ENCODE measurements around the gene ZNF714.

The ZNF714 gene

DNA sequence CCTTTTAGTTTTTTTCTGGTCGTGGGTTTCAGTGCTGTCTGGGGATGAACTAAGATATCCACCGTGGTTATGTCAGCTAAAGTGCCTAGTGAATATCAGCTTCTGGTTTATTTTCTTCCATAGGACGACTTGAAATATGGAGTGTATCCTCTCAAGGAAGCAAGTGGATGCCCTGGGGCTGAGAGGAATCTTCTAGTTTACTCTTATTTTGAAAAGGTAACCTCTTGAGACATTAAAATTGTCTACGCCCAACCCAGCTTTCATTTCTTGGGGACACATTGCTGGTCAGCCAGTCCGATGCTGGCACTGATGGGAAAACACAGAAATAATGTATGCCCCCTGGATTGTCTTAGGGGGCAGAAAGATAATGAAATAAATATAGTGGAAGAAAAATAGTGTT is 61.4 kb downstream of the ZNF714 start:
- no peak overlapping the region for H3K4me3 ChIP-seq (ENCODE audit: low read depth, low read length)
- TF ChIP-seq, protein P1, sequence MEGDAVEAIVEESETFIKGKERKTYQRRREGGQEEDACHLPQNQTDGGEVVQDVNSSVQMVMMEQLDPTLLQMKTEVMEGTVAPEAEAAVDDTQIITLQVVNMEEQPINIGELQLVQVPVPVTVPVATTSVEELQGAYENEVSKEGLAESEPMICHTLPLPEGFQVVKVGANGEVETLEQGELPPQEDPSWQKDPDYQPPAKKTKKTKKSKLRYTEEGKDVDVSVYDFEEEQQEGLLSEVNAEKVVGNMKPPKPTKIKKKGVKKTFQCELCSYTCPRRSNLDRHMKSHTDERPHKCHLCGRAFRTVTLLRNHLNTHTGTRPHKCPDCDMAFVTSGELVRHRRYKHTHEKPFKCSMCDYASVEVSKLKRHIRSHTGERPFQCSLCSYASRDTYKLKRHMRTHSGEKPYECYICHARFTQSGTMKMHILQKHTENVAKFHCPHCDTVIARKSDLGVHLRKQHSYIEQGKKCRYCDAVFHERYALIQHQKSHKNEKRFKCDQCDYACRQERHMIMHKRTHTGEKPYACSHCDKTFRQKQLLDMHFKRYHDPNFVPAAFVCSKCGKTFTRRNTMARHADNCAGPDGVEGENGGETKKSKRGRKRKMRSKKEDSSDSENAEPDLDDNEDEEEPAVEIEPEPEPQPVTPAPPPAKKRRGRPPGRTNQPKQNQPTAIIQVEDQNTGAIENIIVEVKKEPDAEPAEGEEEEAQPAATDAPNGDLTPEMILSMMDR (IDR thresholded peaks at IDR 0.05; ENCODE audit: low read depth, low read length), result no peak

- TF ChIP-seq, protein P1 (IDR thresholded peaks at IDR 0.05; ENCODE audit: low read depth, low read length), result no peak
- no peak overlapping the region for H3K4me3 ChIP-seq (ENCODE audit: low read depth, low read length)
Measured at GRCh38 chr19:21143854-21144253, 61.9 kb downstream of the ZNF714 start.

GRCh38 chr19:21147540-21147939 is 65.5 kb downstream of the ZNF714 start:
- TF ChIP-seq, protein P1 (IDR thresholded peaks at IDR 0.05; ENCODE audit: low read depth, low read length), result no peak

GRCh38 chr19:21148681-21149080 is 66.7 kb downstream of the ZNF714 start:
- TF ChIP-seq, protein P1 (IDR thresholded peaks at IDR 0.05; ENCODE audit: low read depth, low read length), result no peak
- H3K4me3 ChIP-seq (ENCODE audit: low read depth, low read length), result no peak overlapping the region

More at GRCh38 chr19:21147540-21147939, 65.5 kb downstream of the ZNF714 start:
- H3K4me3 ChIP-seq (ENCODE audit: low read depth, low read length), result no peak overlapping the region

- no peak overlapping the region for H3K4me3 ChIP-seq (ENCODE audit: low read depth, low read length)
- TF ChIP-seq, protein P1 (IDR thresholded peaks at IDR 0.05; ENCODE audit: low read depth, low read length), result no peak
Measured at GRCh38 chr19:21149877-21150276, 67.9 kb downstream of the ZNF714 start.

GRCh38 chr19:21151460-21151859 is 69.5 kb downstream of the ZNF714 start:
- H3K4me3 ChIP-seq (ENCODE audit: low read depth, low read length), result no peak overlapping the region
- TF ChIP-seq, protein P1 (IDR thresholded peaks at IDR 0.05; ENCODE audit: low read depth, low read length), result no peak

GRCh38 chr19:21158523-21159135 is 76.6 kb downstream of the ZNF714 start:
- TF ChIP-seq, protein P1 (IDR thresholded peaks at IDR 0.05; ENCODE audit: low read depth, low read length), result no peak
- no peak overlapping the region for H3K4me3 ChIP-seq (ENCODE audit: low read depth, low read length)
